IgD-negative memory B cell (primary cell): ENCODE results near the gene PHETA1. TPM values are rescaled to one million over a fixed set of nuclear protein-coding genes. Genes with fewer than 3 reads are reported as not detected.

Experiments used
- H3K27ac Mint-ChIP-seq, 3 donors: one replicate each; pipeline ENCODE4 v1.8.0; 2020 to 2022; ENCODE audit warnings: mild to moderate bottlenecking in 3 of 3, mixed read lengths in 3 of 3, moderate library complexity in 1 of 3
- H3K27me3 Mint-ChIP-seq: one replicate; pipeline ENCODE4 v1.8.0; 2021; ENCODE audit warnings: mixed read lengths
- H3K36me3 Mint-ChIP-seq: one replicate; pipeline ENCODE4 v1.8.0; 2020; ENCODE audit warnings: mild to moderate bottlenecking, mixed read lengths
- H3K4me1 Mint-ChIP-seq, 3 donors: one replicate each; pipeline ENCODE4 v1.8.0; 2020 to 2022; ENCODE audit warnings: mixed read lengths in 3 of 3, mild to moderate bottlenecking in 1 of 3
- H3K4me3 Mint-ChIP-seq, 4 donors: one replicate each; pipeline ENCODE4 v1.8.0; 2020 to 2022; ENCODE audit warnings: mild to moderate bottlenecking in 4 of 4, mixed read lengths in 4 of 4, moderate library complexity in 3 of 4
- H3K9me3 Mint-ChIP-seq, 3 donors: one replicate each; pipeline ENCODE4 v1.8.0; 2020 to 2021; ENCODE audit warnings: mixed read lengths in 3 of 3, mild to moderate bottlenecking in 1 of 3
- polyA plus RNA-seq: library from polyadenylated mRNA; unstranded; fragments of 300-500 nt; fragmentation: Illumina TruSeq; gene quantifications from one replicate; pipeline ENCODE4 v1.2.3, GENCODE V29; 2021

Gene PHETA1
- polyA plus RNA-seq, 1 donor from 2014 or later, result 2.6 TPM

DNA sequence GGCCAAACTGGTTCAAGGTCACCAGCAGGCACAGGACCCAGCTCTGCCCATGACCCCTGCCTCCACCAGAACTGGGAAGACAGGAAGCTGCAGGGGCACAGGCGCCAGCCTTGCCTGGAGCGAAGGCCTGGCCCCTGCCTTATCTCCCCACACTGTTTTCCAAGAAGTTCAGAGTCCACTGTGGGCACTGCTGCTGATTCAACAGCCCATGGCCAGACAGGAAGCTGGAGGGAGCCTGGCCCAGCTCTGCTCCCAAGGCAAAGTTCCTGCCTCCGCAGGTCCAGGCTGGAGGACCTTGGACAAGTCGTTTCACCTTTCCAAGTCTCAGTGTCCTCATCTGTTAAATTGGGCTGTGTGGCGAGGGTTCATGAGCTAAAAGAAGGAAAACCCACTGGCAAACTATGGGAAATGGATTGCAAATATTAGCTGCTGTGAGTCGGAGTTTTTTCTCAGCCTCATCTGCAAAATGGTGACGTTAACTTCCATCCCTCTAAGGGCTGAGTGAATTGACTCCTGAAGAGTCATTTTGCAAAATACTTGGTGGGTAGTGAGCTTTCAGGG is 1.2 kb downstream of the PHETA1 start:
- Mint-ChIP-seq H3K27me3 (peaks cover 6% of the 10 kb centered on the region), H3K4me1 (peaks cover 12 to 17% (median 14%) of the 10 kb centered on the region in 3 donors), H3K9me3 (no peaks in the 10 kb centered on the region), H3K36me3 (peaks cover 6% of the 10 kb centered on the region), H3K27ac (peak overlapping the region in 1 of 3 donors; percentile 87), H3K4me3 (peak overlapping the region; percentile 85 to 90 (median 88))

DNA sequence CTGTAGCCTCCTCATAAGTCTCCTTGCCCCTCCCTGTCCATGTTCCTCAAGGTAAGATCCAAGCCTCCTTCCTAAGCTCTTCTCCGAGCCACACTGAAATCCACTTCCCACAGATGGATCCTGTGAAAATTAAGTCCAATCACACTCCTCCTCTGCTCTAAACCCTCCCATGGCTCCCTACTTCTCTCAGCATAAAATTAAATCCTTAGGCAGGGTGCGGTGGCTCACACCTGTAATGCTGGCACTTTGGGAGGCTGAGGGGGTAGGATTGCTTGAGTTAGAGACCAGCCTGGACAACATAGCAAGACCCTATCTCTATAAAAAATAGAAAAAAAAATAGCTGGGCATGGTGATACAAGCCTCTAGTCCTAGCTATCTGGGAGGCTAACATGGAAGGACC is 2.3 kb downstream of the PHETA1 start:
- peak overlapping the region in 1 of 4 donors; percentile 38 for H3K4me3 Mint-ChIP-seq
- no peaks in the 10 kb centered on the region for H3K9me3 Mint-ChIP-seq
- H3K27me3 Mint-ChIP-seq, result peaks cover 6% of the 10 kb centered on the region
- H3K4me1 Mint-ChIP-seq, result peaks cover 12 to 20% (median 14%) of the 10 kb centered on the region in 3 donors
- H3K27ac Mint-ChIP-seq, result no peak overlapping the region
- H3K36me3 Mint-ChIP-seq, result peaks cover 6% of the 10 kb centered on the region

DNA sequence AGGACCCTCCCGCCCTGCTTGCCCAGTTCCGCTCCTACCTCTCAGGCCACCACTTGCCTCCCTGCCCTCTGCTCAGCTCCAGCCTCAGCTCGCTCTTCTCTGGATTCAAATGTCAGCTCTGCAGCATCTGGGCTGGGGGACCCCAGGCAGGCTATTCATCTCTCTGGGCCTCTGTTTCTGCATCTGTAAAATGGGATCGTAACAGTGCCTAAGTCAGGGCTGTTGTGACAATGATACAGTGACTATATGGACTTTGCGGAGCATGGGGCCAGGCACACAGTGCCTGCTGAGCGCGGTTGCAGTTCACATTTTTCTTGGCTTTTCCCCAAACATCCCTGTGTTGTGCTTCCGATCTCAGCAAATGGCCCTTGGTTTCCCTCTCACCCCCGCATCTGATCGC is 2.8 kb downstream of the PHETA1 start:
- Mint-ChIP-seq H3K36me3 (peaks cover 6% of the 10 kb centered on the region), H3K27me3 (peaks cover 9% of the 10 kb centered on the region), H3K4me1 (peaks cover 15 to 25% (median 17%) of the 10 kb centered on the region in 3 donors), H3K4me3 (peak overlapping the region in 2 of 4 donors; percentile 38 to 49), H3K9me3 (no peaks in the 10 kb centered on the region), H3K27ac (no peak overlapping the region)

DNA sequence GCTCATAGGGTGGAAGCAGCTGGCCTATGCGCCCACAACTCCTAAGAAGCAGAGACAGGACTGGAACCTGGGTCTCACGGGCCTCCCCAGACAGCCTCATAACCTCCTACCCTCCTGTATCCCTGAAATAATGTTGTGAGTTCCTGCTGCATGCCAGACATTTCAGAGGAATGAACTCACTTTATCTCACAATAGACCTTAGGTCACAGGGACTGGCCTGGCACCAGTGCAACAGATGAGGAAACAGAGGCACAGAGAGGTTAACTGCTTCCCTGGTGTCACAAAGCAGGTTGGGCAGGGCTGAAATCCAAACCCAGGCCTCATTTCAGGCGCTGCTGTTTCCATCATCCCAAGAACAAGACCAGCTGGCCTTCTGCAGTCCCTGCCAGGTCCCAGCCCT is 5.3 kb downstream of the PHETA1 start:
- Mint-ChIP-seq H3K4me1 (peaks cover 16 to 39% (median 31%) of the 10 kb centered on the region in 3 donors), H3K27me3 (peaks cover 15% of the 10 kb centered on the region), H3K36me3 (peaks cover 4% of the 10 kb centered on the region)

DNA sequence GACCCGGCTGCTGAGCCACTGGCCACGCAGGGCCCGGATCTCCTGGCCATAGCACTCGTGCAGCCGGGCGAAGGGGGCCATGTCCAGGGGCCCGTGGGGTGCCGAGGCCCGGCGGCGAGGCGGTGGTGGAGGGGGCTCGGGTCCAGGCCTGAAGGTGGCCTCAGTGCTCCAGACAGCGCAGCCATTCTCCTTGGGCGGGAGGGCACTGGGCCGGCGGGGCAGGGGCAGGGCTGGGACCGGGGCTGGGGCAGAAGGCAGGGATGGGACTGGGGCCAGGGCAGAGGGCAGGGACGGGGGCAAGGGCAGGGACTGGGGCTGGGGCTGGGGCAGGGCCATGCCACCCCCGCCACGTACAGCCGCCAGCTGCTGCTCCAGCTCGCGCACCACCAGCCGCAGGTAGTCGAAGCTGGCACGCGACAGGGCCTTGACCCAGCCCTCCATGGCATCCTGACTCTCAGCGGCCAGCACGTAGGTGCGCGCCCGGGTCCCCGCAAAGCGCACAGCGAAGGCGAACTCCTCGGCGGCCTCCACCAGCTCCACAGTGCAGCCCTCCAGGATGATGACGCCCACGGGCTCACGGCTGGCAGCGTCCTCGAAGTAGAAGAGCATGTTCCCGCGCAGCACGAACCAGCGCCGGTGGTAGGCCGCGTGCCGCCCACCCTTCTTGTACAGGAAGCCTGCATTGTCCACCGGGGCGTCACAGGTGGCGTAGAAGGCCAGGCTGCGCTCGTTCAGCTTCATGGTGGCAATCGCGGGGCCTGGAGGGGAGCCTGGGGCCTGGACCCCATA is 6.0 kb downstream of the PHETA1 start:
- no peak overlapping the region for H3K27ac Mint-ChIP-seq
- H3K9me3 Mint-ChIP-seq, result no peaks in the 10 kb centered on the region
- H3K36me3 Mint-ChIP-seq, result peaks cover 4% of the 10 kb centered on the region
- H3K4me3 Mint-ChIP-seq, result no peak overlapping the region
- H3K4me1 Mint-ChIP-seq, result peaks cover 13 to 35% (median 29%) of the 10 kb centered on the region in 3 donors
- peaks cover 15% of the 10 kb centered on the region for H3K27me3 Mint-ChIP-seq

More for the DNA sequence above, 5.3 kb downstream of the PHETA1 start:
- Mint-ChIP-seq H3K27ac (no peak overlapping the region), H3K4me3 (no peak overlapping the region), H3K9me3 (no peaks in the 10 kb centered on the region)

DNA sequence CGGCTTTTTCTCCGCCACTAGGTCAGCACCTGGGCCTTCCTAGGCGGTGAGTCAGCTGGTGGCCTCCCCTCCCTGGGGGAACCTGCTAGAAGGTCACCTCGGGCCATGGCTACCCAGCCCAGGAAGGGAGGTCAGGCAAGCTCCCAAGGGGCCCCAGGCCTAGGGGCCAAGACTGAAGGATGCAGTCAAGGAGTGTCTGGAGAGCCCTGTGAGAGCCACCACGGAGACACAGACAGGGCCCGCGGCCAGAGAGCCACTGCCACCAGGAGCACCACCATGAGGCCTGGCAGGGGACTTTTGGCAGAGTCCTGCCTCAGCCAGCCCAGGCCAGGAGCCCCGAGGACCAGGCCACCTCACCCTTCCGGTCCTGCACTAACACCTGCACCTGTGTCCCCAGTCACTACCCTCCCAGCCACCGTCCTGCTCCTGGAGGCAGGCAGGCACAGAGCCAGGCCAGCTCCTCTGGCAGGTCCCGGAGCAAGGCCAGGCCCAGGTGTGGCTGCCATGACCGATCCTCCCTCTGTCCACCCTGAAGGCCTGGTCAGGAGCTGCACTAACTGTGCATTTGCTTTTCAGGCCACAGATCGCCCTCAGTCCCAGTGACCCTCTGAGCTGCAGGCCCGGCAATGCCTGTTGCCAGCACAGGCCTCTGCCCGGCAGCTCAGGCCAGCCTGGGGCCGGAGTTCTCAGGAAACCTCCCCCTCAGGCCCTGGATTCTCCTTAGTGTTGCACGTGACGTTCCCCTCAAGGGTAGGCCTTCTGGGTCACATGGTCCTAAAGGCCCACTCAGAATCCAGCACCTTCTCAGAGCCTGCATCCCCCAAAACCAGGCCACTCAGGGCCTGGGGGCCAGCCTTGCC is 6.9 kb downstream of the PHETA1 start:
- Mint-ChIP-seq H3K36me3 (peaks cover 4% of the 10 kb centered on the region), H3K27ac (peak overlapping the region in 1 of 3 donors; percentile 50), H3K4me3 (peak overlapping the region in 2 of 4 donors; percentile 39 to 88), H3K27me3 (peaks cover 15% of the 10 kb centered on the region), H3K9me3 (no peaks in the 10 kb centered on the region), H3K4me1 (peaks cover 9 to 28% (median 21%) of the 10 kb centered on the region in 3 donors)

DNA sequence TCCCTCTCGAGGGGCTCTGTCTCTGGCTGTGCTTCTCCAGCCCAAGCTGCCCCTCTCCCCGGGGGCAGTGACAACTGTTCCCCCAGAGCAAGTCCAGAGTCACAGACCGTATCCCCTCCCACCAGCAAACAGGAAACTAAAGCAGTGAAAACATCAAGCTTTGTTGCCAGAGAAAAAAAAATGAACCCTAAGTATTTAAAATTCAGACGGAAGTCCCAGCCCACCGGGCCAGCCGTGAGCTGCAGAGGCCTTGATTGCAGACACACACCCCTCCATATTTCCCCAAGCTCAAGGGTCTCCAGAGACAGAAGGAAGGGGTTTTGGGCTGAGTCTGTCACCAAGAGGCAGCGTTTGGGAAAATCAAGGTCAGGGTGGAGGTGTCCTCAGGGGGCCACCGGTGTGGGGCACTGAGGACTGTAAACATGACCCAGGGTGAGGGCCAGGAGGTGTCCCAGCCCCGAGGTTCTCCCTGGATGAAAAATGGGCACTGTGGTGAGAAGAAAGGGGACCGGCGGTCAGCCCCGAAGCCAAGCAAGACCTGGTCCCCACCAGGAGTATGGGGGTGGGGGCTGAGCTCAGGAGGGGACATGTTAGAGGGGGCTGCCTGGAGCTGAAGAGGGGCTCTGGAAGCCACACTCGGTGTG is 7.7 kb downstream of the PHETA1 start:
- Mint-ChIP-seq H3K4me1 (peaks cover 9 to 29% (median 24%) of the 10 kb centered on the region in 3 donors), H3K27me3 (peaks cover 15% of the 10 kb centered on the region), H3K27ac (peak overlapping the region in 2 of 3 donors; percentile 9 to 50), H3K9me3 (no peaks in the 10 kb centered on the region), H3K4me3 (peak overlapping the region in 3 of 4 donors; percentile 44 to 90 (median 88)), H3K36me3 (peaks cover 5% of the 10 kb centered on the region)

DNA sequence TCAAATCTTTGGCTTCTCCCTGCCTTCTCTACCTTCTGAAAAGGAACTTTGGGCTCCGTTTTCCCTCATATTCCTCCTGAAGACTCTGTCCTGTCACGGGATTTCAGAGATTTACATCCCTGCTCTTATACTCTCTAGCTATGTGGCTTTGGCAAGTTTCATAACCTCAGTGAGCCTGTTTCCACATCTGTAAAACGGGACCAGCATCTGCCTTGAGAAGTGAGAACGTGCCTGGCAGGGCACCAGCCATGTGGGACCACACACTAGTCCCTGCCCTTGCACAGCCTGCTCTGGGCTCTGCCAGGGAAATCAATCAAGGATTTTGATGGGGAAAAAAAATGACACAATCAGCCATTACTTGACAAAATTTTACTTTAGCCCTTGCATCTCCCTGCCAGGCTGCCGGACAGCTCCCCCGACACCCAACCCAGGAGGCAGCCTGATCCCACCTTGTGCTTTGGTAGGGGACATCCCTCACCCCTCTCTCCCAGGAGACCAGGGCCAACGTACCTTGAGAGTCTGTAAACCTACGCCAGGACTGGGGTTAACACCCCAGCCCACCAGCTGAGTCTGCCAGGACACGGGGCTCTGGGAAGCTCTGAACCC is 8.5 kb downstream of the PHETA1 start:
- Mint-ChIP-seq H3K36me3 (peaks cover 6% of the 10 kb centered on the region), H3K4me1 (peaks cover 16 to 36% (median 29%) of the 10 kb centered on the region in 3 donors), H3K4me3 (peak overlapping the region in 2 of 4 donors; percentile 82 to 90), H3K9me3 (no peaks in the 10 kb centered on the region), H3K27ac (peak overlapping the region in 2 of 3 donors; percentile 50 to 79), H3K27me3 (peaks cover 15% of the 10 kb centered on the region)

DNA sequence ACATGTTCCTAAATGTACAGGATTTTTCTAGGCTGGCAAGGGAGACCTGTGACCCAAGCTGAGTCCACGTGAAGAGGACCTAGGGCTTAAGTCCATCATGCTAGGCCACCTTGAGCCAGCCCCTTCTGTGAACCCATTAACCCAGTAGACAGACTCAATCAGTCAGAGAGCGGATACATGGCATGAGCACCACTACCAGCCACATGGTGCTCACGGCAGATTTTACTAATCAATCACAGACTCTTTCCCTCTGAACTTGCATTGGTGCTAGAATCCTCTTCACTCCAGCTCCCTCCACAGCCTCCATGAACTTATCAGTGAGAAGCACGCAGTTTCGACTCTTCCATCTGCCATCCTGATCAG is 9.0 kb downstream of the PHETA1 start:
- Mint-ChIP-seq H3K27ac (peak overlapping the region in 2 of 3 donors; percentile 65 to 79), H3K4me3 (peak overlapping the region in 1 of 4 donors; percentile 28), H3K4me1 (peaks cover 21 to 41% (median 34%) of the 10 kb centered on the region in 3 donors)

DNA sequence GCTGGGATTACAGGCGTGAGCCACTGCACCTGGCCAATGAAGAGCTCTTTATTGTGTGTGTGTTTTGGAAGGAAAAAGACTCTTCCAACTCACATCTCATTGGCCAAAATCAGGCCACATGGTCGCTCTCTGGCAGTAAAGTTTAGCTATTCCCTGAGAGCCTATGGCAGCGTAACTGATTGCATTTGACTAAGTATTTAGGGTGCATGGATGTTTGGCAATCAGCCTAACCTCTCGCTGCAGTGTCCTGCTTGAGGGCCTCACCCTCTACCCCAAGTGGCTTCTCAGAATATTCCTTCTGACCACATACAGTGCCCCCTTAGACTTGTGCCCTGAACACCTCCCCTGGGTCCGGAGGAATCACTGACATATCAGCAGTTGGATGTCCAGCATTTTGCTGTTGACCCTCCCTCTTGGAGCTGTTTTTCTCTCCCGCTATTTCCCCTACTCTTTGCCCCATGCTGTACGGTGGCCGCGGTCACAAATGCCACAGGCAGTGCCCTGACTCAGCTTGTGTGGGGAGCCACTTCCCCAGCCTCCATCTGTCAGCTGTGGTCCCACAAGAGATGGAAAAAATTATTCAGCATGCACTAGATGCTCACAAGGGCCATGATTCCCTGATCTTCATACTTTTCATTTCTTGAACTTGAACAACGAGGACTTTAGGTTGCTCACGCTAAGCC is 9.5 kb downstream of the PHETA1 start:
- peak overlapping the region in 2 of 3 donors; percentile 65 to 79 for H3K27ac Mint-ChIP-seq
- peaks cover 15% of the 10 kb centered on the region for H3K27me3 Mint-ChIP-seq
- H3K9me3 Mint-ChIP-seq, result no peaks in the 10 kb centered on the region
- no peak overlapping the region for H3K4me3 Mint-ChIP-seq
- H3K36me3 Mint-ChIP-seq, result peaks cover 6% of the 10 kb centered on the region
- H3K4me1 Mint-ChIP-seq, result peaks cover 24 to 42% (median 36%) of the 10 kb centered on the region in 3 donors

More for the DNA sequence above, 9.0 kb downstream of the PHETA1 start:
- H3K9me3 Mint-ChIP-seq, result no peaks in the 10 kb centered on the region
- peaks cover 6% of the 10 kb centered on the region for H3K36me3 Mint-ChIP-seq
- peaks cover 15% of the 10 kb centered on the region for H3K27me3 Mint-ChIP-seq

DNA sequence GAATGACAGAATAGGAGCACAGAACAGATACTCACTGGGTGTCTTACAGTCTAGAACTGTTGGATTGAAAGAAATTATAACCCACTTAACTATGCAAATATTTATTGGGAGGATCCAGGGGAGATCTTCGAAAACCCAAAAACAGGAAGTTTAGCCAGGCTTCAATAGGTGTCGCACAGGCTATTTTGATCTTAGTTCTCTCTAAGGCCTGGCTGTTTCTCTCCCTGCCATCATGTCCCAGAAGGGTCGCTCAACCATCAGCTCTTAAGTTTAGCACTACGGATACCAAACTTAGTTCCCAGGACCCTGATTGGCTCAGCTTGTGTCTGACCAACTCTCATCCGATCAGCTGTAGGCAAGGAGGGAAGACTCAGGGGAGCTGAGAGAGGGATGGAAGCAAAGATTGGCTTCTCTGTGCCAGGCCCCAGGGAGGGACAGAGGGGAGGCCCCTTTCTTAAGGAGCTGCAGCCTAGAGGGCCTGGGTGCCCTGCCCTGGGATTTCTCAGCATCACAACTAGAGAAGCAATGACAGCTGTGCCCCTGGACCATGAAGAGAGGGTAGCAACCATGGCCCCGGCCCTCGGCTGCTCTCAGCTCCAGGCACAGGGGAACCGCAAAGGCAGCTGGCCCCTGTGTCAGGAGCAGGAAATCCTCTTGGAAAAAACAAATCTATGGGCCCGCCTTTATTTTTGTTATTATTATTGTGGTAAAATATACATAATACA is 13.5 kb downstream of the PHETA1 start:
- H3K9me3 Mint-ChIP-seq, result no peaks in the 10 kb centered on the region
- peak overlapping the region; percentile 44 to 86 (median 53) for H3K4me3 Mint-ChIP-seq
- peaks cover 17 to 29% (median 27%) of the 10 kb centered on the region in 3 donors for H3K4me1 Mint-ChIP-seq
- peak overlapping the region; percentile 71 to 86 (median 80) for H3K27ac Mint-ChIP-seq
- H3K36me3 Mint-ChIP-seq, result peaks cover 3% of the 10 kb centered on the region
- H3K27me3 Mint-ChIP-seq, result peaks cover 5% of the 10 kb centered on the region

DNA sequence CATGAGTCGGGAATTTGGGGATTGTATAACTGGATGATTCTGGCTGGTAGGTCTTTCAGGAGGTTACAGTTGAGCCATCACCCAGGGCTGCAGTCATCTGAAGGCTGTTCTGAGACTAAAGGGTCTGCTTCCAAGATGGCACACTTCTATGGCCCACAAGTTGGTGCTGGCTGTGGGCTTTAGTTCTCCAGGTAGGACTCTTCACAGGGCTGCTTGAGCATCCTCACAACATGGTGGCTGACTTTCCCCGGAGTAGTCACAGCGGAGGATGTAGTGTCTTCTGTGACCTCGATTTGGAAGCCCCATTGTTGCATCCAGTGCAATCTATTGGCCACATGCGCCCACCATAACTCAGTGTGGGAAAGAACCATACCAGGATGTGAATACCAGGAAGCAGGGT is 14.4 kb downstream of the PHETA1 start:
- Mint-ChIP-seq H3K4me1 (peaks cover 17 to 20% (median 18%) of the 10 kb centered on the region in 3 donors), H3K27me3 (peaks cover under 1% of the 10 kb centered on the region), H3K27ac (no peak overlapping the region), H3K36me3 (peaks cover 5% of the 10 kb centered on the region), H3K9me3 (no peaks in the 10 kb centered on the region), H3K4me3 (no peak overlapping the region)
